HCT116 (cell line): ENCODE results near the gene GLP2R.

Experiments
- EZH2 ChIP-seq: fragments of 200-600 bp; sonication (generic); IDR thresholded peaks from 2 replicates; pipeline ENCODE4 v1.6.1; 2017; ENCODE audit warnings: antibody characterized with exemption, mixed run types
- EZH2phosphoT487 ChIP-seq: fragments of 200-600 bp; IDR thresholded peaks from 2 replicates; pipeline ENCODE4 v1.6.1; 2018; ENCODE audit warnings: antibody characterized with exemption, borderline replicate concordance
- POLR2A ChIP-seq: IDR thresholded peaks from 2 replicates; pipeline ENCODE4 v1.7.0; 2011; ENCODE audit warnings: borderline replicate concordance; ENCODE audit not compliant: insufficient read depth, insufficient read length; ENCODE audit errors: extremely low read depth
- POLR2AphosphoS5 ChIP-seq: IDR thresholded peaks from 2 replicates; pipeline ENCODE4 v1.6.1; 2011; ENCODE audit warnings: mild to moderate bottlenecking, low read depth, low read length, moderate library complexity
- TCF7L2 ChIP-seq: IDR thresholded peaks from 2 replicates; pipeline ENCODE4 v1.7.0; 2011; ENCODE audit warnings: borderline replicate concordance, inconsistent platforms; ENCODE audit not compliant: insufficient read depth, insufficient read length; ENCODE audit errors: extremely low read depth
- YY1 ChIP-seq: IDR thresholded peaks from 2 replicates; pipeline ENCODE4 v1.6.1; 2011; ENCODE audit warnings: low read length, low read depth, moderate library complexity, mild to moderate bottlenecking; ENCODE audit not compliant: insufficient replicate concordance; ENCODE audit errors: extremely low read depth
- ZNF274 ChIP-seq: fragments of 200-500 bp; sonication (Bioruptor generic); IDR thresholded peaks from 2 replicates; pipeline ENCODE4 v1.6.1; 2014; ENCODE audit warnings: mild to moderate bottlenecking, low read depth, low read length, inconsistent platforms
- TF ChIP-seq, protein P1 (sequence below), 3 experiments: fragments of 200-600 bp in 1 of 3; sonication (generic) in 1 of 3; IDR thresholded peaks in 2 of 3; conservative IDR thresholded peaks in 1 of 3; 2 replicates each; pipeline ENCODE4 v1.5.1; 2012 to 2017; ENCODE audit warnings: low read depth in 2 of 3, low read length in 2 of 3, antibody characterized with exemption in 1 of 3, borderline replicate concordance in 1 of 3, control low read depth in 1 of 3, mild to moderate bottlenecking in 1 of 3, mixed read lengths in 1 of 3, mixed run types in 1 of 3, moderate library complexity in 1 of 3; ENCODE audit not compliant: insufficient read depth in 1 of 3
- TF ChIP-seq, protein P2 (sequence below): IDR thresholded peaks from 2 replicates; pipeline ENCODE4 v1.6.1; 2012; ENCODE audit warnings: low read depth
- TF ChIP-seq, protein P3 (sequence below): IDR thresholded peaks from 2 replicates; pipeline ENCODE4 v1.6.1; 2011; ENCODE audit warnings: mild to moderate bottlenecking, low read length, moderate library complexity; ENCODE audit not compliant: insufficient replicate concordance; ENCODE audit errors: extremely low read depth

DNA sequence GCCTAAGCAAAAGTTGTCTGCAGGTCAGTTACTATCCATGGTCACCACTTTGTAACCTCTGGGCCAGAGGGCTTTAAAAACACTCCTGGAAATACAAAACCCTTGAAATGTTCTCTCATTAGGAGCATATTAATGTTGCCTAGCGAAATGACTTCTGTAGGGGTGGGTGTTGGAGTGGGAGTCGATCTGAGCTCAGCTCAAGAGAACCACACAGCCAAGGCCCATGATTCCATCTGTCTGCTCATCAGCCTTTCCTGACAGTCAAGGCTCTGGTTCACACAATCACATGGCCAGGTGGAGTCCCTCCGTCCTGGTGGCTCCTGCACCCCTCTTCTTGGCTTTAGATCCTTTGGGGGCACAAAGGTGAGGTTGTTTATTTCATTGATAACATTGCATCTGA, 52.6 kb downstream of the GLP2R start:
- TF ChIP-seq YY1 (no peak), POLR2A (no peak), EZH2 (no peak), POLR2AphosphoS5 (no peak), EZH2phosphoT487 (no peak), ZNF274 (no peak), TCF7L2 (no peak)
- TF ChIP-seq, protein P1, sequence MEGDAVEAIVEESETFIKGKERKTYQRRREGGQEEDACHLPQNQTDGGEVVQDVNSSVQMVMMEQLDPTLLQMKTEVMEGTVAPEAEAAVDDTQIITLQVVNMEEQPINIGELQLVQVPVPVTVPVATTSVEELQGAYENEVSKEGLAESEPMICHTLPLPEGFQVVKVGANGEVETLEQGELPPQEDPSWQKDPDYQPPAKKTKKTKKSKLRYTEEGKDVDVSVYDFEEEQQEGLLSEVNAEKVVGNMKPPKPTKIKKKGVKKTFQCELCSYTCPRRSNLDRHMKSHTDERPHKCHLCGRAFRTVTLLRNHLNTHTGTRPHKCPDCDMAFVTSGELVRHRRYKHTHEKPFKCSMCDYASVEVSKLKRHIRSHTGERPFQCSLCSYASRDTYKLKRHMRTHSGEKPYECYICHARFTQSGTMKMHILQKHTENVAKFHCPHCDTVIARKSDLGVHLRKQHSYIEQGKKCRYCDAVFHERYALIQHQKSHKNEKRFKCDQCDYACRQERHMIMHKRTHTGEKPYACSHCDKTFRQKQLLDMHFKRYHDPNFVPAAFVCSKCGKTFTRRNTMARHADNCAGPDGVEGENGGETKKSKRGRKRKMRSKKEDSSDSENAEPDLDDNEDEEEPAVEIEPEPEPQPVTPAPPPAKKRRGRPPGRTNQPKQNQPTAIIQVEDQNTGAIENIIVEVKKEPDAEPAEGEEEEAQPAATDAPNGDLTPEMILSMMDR (IDR thresholded peaks at IDR 0.05 in 2 of 3, conservative IDR thresholded peaks at IDR 0.05 in 1 of 3; ENCODE audit: borderline replicate concordance in 1 of 3, insufficient read depth in 1 of 3, low read depth in 2 of 3, low read length in 2 of 3) = no peak
- TF ChIP-seq, protein P2, sequence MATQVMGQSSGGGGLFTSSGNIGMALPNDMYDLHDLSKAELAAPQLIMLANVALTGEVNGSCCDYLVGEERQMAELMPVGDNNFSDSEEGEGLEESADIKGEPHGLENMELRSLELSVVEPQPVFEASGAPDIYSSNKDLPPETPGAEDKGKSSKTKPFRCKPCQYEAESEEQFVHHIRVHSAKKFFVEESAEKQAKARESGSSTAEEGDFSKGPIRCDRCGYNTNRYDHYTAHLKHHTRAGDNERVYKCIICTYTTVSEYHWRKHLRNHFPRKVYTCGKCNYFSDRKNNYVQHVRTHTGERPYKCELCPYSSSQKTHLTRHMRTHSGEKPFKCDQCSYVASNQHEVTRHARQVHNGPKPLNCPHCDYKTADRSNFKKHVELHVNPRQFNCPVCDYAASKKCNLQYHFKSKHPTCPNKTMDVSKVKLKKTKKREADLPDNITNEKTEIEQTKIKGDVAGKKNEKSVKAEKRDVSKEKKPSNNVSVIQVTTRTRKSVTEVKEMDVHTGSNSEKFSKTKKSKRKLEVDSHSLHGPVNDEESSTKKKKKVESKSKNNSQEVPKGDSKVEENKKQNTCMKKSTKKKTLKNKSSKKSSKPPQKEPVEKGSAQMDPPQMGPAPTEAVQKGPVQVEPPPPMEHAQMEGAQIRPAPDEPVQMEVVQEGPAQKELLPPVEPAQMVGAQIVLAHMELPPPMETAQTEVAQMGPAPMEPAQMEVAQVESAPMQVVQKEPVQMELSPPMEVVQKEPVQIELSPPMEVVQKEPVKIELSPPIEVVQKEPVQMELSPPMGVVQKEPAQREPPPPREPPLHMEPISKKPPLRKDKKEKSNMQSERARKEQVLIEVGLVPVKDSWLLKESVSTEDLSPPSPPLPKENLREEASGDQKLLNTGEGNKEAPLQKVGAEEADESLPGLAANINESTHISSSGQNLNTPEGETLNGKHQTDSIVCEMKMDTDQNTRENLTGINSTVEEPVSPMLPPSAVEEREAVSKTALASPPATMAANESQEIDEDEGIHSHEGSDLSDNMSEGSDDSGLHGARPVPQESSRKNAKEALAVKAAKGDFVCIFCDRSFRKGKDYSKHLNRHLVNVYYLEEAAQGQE = no peak
- TF ChIP-seq, protein P3, sequence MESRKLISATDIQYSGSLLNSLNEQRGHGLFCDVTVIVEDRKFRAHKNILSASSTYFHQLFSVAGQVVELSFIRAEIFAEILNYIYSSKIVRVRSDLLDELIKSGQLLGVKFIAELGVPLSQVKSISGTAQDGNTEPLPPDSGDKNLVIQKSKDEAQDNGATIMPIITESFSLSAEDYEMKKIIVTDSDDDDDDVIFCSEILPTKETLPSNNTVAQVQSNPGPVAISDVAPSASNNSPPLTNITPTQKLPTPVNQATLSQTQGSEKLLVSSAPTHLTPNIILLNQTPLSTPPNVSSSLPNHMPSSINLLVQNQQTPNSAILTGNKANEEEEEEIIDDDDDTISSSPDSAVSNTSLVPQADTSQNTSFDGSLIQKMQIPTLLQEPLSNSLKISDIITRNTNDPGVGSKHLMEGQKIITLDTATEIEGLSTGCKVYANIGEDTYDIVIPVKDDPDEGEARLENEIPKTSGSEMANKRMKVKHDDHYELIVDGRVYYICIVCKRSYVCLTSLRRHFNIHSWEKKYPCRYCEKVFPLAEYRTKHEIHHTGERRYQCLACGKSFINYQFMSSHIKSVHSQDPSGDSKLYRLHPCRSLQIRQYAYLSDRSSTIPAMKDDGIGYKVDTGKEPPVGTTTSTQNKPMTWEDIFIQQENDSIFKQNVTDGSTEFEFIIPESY = no peak
